Activated T-cell treated with anti-CD3 and anti-CD28 coated beads for 24 hours (primary cell): Measurements from ENCODE around the gene DLG3.

ENCODE experiments used
- DNase-seq: peaks from one replicate; pipeline ENCODE4 v3.0.0-alpha.2; 2020; ENCODE audit warnings: low read depth

DLG3 gene

GRCh38 chrX:70437921-70438665 lies 6.5 kb upstream of the DLG3 start:
- DNase-seq = no peak

GRCh38 chrX:70439016-70439415 lies 5.6 kb upstream of the DLG3 start:
- no peak for DNase-seq

GRCh38 chrX:70442224-70442623 lies 2.4 kb upstream of the DLG3 start:
- DNase-seq = no peak

GRCh38 chrX:70444946-70445656 lies 466 bp downstream of the DLG3 start:
- no peak for DNase-seq

GRCh38 chrX:70445951-70446350 lies 1.3 kb downstream of the DLG3 start:
- no peak for DNase-seq

GRCh38 chrX:70446380-70447350 lies 2.0 kb downstream of the DLG3 start:
- DNase-seq = no peak

- DNase-seq = no peak
These were observed 4.9 kb downstream of the DLG3 start for GRCh38 chrX:70449457-70449966.

- peak; percentile 36 for DNase-seq
These were observed 7.6 kb downstream of the DLG3 start for GRCh38 chrX:70452143-70452733.

GRCh38 chrX:70453024-70453618 lies 8.5 kb downstream of the DLG3 start:
- no peak for DNase-seq

GRCh38 chrX:70454441-70455365 lies 10.1 kb downstream of the DLG3 start:
- peak; percentile 40 for DNase-seq

GRCh38 chrX:70455366-70456202 lies 10.9 kb downstream of the DLG3 start:
- DNase-seq = no peak

GRCh38 chrX:70456256-70456655 lies 11.6 kb downstream of the DLG3 start:
- no peak for DNase-seq

GRCh38 chrX:70461026-70461425 lies 16.4 kb downstream of the DLG3 start:
- no peak for DNase-seq

GRCh38 chrX:70464051-70464450 lies 19.4 kb downstream of the DLG3 start:
- DNase-seq = no peak

GRCh38 chrX:70466968-70467367 lies 22.3 kb downstream of the DLG3 start:
- DNase-seq = no peak

- no peak for DNase-seq
These were observed 24.1 kb downstream of the DLG3 start for GRCh38 chrX:70468709-70469108.

GRCh38 chrX:70470850-70471289 lies 26.2 kb downstream of the DLG3 start:
- no peak for DNase-seq

GRCh38 chrX:70476166-70476933 lies 31.7 kb downstream of the DLG3 start:
- DNase-seq = no peak
